C4-2B (cell line): ENCODE data around the gene NT5C2.

Source experiments
- ZFX ChIP-seq: fragments of 450-650 bp; IDR thresholded peaks from 2 replicates; pipeline ENCODE4 v1.6.1; 2017
- TF ChIP-seq, protein P1 (sequence below): fragments of 450-650 bp; conservative IDR thresholded peaks from 2 replicates; pipeline ENCODE4 v1.5.1; 2017; ENCODE audit warnings: mild to moderate bottlenecking

DNA sequence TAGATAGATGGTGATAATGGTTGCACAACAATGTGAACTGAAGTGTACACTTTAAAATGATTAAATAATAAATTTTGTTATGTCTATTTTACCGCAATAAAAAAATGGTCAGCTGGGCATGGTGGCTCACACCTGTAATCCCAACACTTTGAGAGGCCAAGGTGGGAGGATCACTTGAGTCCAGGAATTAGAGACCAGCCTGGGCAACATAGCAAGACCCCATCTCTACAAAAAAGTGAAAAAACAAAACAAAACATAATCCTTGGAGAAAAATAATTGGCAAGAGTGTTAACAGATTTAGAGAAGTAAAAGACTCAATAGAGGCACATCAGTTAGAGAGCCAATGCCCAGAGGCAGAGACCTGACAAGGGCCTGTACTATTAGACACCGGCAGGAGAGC is 42.7 kb upstream of the NT5C2 start:
- TF ChIP-seq, protein P1, sequence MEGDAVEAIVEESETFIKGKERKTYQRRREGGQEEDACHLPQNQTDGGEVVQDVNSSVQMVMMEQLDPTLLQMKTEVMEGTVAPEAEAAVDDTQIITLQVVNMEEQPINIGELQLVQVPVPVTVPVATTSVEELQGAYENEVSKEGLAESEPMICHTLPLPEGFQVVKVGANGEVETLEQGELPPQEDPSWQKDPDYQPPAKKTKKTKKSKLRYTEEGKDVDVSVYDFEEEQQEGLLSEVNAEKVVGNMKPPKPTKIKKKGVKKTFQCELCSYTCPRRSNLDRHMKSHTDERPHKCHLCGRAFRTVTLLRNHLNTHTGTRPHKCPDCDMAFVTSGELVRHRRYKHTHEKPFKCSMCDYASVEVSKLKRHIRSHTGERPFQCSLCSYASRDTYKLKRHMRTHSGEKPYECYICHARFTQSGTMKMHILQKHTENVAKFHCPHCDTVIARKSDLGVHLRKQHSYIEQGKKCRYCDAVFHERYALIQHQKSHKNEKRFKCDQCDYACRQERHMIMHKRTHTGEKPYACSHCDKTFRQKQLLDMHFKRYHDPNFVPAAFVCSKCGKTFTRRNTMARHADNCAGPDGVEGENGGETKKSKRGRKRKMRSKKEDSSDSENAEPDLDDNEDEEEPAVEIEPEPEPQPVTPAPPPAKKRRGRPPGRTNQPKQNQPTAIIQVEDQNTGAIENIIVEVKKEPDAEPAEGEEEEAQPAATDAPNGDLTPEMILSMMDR = no peak
- TF ChIP-seq ZFX = no peak
